Astrocyte (in vitro differentiated cells and primary cell): ENCODE results near the gene TPX2.

ENCODE experiments used
- CTCF ChIP-seq: IDR thresholded peaks from 2 replicates; pipeline ENCODE4 v1.5.1; 2011; ENCODE audit warnings: low read depth, mild to moderate bottlenecking, inconsistent platforms, low read length, moderate library complexity; ENCODE audit not compliant: insufficient read depth
- EZH2 ChIP-seq: IDR thresholded peaks from 2 replicates; pipeline ENCODE4 v1.6.1; 2012; ENCODE audit warnings: mild to moderate bottlenecking, low read length, inconsistent platforms; ENCODE audit not compliant: insufficient read depth

- no peak for TF ChIP-seq CTCF
- TF ChIP-seq EZH2: no peak
These were observed 42.9 kb downstream of the TPX2 start for GRCh38 chr20:31781945-31782344.
